HG02852 (cell line): ENCODE data around the gene KDM4C.

ENCODE experiments used
- ATAC-seq: cut with Tn5 transposase; IDR thresholded peaks from one replicate; pipeline ENCODE4 v1.9.1; 2021; ENCODE audit warnings: mild to moderate bottlenecking, moderate library complexity; ENCODE audit not compliant: unreplicated experiment

Gene KDM4C

DNA sequence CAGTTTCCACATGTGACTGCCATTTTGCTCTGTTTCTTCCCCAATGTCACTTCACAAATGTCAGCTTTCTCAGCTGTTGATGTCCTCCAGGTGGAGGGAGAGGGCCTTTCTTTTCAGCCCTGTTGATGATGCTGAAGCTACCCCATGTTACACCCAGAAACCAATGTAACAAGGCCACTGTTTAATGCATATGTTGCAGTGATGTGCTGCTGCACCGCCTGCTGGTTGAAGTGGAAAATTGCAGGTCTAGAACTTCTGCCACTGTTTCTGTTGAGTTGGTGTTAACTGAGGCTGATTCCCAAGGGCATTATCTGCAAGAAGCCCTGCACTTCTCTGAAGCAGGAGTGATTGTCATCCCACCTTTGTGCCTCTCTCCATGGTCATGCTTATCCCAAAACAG is 428.4 kb downstream of the KDM4C start:
- ATAC-seq, result no peak

DNA sequence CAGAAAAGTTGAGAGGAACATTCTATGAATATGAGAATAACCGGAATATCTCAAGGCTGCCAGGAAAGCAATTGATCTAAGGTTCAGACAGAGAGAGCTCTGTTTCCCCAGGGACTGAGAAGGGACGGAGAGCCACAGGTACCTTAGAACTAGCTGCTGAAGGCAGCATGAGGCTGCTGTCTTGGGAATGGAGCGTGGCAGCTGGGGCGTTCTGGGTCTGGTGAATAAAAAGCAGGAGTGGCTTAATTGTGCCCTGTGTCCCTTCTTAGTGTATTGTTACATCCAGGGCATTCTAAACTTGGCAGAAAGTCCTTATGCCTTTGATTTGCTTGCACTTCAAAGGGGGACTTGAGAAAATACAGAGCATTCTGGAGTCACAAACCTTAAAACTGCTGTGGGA is 434.5 kb downstream of the KDM4C start:
- no peak for ATAC-seq

DNA sequence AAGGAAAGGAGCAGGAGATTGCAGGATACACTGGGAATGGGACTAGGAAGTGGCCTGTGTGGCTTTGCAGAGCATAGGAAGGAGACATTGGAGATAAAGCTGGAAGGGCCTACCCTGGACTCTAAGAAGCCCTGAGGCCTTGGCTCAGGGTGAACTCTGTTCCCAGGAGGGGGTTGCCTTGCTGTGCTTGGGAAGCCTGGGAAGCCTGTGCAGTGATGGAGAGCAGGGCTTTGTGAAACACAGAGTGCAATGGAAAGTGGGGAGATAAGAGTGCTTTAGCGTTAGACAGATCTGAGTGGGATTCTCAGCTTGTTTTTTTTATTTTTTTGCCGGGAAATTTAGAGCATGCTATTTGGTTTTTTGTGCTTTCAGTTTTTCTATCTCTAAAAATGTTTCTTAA is 437.8 kb downstream of the KDM4C start:
- no peak for ATAC-seq

DNA sequence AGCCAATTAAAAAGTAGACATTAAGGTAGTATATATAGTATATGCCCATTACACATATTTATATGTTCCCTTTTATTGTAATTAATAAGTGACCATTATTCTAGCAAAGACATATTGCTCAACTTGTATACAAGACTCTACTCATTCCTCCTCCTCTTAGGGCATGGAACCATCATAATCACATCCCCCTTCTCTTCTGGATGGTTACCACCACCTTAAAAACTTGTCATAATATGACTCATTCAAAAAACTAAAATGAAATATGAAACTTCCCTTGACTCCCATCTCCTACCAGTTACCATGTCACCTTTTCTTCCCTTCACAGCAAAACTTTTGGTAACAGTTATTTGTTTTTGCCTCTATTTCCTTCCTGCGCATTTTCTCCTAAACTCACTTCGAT is 438.7 kb downstream of the KDM4C start:
- ATAC-seq, result no peak

DNA sequence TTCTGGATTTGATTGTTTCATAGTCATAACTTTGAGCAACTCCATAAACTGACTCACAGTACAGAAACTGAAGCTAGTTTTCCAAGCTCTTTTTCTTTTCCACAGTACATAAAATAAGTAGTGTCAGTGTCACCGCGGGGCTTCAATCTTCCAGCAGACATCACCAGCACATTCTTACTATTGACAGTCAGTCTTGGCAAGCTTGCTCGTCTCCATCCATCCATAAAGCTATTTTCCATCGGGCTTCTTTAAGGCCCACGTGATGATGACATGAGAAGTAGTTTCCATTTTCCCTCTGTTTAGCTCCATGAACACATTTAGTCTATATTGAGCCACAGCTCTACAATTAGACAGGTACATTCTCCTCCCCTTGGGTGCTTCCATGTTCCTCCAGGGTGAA is 443.4 kb downstream of the KDM4C start:
- ATAC-seq, result no peak

DNA sequence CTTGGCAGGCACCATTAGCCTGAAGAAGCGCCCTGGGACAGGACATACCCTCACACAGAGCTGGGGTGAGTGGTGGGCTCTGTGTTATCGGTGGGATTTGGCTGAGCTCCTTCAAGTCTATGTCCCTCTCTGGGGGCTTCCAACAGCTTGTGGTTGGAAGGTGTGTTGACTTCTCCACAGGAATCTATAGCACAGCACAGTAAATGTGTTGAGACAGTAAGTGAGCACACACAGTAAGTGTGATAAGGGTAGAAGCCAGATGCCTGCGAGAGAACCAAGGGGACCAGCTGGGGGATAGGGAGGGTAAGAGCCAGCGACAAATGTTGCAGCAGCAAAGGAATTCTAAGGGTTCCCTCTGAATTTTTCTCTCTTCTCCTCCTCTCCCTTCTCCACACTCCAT is 448.0 kb downstream of the KDM4C start:
- ATAC-seq, result no peak

DNA sequence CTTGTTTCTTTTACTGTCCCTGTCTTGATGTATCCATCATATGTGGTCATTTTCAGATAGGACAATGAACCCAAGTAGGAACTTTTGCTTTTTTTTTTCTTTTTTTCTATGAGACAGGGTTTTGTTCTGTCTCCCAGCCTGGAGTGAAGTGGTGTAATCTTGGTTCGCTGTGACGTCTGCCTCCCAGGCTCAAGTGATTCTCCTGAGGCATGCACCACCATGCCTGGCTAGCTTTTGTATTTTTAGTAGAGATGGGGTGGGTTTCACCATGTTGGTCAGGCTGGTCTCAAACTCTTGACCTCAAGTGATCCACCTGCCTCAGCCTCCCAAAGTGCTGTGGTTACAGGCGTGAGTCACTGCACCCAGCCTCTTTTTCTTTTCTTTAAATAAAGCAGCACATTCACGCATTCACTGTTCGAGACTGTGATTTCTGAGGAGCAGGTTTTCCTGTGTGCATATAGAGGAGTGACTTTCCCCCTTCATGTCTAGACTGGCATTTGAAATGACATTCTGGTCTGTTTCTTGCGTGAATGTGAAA is 448.5 kb downstream of the KDM4C start:
- no peak for ATAC-seq

DNA sequence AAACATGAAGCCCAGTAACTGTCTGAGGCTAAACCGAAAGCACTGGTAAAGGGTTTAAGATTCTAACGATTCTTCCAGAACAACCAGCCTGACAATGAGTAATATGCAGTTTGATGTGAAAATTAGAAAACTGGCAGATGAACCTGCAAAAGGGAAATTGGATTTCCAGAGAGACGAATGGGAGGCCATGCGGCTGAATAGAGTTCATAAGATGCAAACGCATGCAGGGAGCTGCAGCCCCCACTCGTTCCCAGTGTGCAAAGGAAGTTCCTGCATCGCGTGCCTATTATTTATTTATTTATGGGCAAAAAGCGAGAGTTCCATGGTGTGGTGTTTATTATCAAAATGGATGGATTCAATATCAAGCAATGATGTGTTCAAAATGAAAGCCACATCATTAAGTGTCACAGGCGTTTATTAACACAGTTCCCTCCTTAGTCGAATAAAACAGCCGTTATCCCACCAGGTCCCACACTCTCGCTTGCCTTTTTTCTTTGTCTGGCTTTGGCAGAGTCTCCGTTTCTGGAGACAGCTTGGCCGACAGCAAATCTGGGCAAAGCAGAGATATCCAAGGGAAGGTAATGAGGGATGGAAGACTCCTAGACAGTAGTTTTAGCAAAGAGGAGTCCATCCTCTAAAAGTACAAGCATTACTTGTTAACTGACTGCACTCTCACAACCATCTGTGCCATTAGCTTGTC is 451.4 kb downstream of the KDM4C start:
- ATAC-seq, result no peak

DNA sequence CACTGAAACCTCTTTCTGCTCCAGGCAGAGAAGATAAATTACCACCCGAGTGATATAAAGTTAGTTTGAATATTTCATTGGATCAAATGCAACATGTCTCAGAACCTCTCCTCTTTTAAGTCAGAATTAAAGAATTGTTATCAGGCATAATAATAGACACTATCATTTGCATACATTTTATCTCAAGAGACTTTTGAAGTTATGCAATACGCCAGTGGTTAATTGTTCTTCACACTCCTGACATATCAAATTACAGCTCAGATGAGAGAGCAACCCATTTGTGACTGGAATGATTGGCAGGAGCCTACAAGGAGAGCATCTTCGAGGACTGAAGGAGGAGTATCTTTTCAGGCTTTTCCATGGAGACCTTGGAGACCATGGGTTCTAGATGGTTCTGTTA is 452.2 kb downstream of the KDM4C start:
- ATAC-seq, result no peak

DNA sequence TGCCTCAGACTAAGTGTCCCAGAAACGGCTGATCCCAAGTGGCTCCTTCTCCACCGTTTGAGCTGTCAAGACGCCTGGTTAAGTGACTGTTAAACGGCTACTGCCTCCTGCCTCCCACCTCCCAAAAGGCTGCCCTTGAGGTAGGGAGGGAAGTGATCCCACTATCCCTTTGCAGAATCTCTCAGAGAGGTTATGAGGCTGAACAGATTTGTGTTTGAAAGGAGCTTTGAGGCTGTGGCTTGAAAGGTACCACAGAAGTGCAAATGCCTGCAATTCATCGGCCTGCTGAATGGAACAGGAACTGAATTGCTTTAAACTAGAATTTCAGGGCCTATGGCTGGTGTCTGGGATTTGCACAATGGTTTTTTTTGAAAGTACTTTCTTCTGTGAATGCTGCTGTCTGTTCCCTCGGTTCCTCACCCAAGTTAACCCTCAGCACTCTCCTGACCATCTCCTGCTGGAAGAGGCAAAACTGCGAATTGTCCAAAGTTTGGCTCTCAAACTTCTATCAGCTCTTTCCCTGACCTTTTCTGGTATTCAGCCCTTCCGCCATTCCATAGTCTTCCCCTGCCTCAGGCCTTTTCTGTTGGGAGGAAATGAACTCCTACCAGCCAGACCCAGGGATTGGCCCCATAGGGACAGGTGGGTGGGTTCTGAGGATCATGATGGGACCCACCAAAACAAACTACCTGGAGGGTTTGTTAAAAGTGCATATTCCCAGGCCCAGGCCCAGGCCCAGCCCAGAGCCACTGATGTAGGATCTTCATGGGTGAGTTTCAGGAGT is 453.3 kb downstream of the KDM4C start:
- ATAC-seq, result no peak

DNA sequence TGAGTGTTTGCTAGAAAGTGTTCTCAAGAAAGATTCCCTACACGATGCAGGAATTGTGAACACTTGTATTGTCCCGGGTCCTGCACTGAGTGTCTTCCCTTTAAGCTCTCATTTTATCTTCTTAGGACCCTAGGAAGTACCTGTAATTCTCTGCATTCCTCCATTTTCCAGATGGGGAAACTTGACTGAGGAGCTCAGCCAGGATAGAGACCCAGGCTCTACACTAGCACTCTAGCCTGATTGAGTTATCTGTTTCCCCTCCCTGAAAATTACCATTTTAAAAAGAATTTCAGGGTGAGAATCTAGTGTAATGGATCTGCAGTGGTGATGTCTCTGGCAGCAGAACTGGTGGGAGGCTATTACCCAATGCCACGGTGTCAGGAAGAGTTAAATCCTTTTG is 453.9 kb downstream of the KDM4C start:
- ATAC-seq, result no peak

DNA sequence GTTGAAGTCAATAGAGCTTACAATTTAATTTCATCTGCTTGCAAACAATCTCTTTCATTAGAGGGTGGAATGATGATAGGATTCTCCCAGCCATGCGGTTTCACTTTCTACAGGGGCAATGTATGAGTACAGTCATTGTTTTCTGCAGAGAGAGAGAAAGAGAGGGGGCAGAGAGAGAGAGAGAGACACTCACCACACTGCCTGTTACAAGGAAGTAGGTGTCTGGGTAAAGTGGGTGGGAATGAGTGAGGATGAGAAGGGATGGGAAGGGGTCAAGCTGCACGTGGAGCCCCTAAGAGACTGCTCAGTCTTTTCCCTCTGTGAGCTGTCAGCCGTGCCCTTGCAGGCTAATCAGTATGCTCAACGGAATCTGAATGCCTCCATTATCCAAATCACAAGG is 454.3 kb downstream of the KDM4C start:
- ATAC-seq, result no peak

DNA sequence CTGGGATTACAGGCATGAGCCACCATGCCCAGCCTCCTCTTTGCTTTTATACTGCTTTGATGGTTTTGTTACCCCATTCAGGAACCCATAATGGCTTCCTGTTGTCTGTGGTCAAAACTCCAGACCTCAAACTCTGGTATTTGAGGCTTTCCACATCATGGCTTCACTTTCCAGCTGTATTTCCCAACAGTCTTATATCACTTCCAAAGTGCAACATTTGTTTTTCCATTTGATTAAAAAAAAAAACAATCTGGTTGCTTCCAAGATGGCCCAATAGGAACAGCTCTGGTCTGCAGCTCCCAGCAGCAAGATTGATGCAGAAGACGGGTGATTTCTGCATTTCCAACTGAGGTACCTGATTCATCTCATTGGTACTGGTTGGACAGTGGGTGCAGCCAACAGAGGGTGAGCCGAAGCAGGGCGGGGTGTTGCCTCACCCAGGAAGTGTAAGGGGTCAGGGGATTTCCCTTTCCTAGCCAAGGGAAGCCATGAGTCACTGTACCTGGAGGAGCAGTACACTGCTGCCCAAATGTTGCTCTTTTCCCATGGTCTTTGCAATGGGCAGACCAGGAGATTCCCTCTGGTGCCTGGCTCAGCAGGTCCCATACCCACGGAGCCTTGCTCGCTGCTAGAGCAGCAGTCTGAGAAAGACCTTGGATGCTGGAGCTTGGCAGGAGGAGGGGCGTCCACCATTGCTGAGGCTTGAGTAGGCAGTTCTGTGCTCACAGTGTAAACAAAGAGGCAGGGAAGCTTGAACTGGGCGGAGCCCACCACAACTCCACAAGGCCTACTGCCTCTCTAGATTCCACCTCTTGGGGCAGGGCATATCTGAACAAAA is 458.4 kb downstream of the KDM4C start:
- no peak for ATAC-seq

DNA sequence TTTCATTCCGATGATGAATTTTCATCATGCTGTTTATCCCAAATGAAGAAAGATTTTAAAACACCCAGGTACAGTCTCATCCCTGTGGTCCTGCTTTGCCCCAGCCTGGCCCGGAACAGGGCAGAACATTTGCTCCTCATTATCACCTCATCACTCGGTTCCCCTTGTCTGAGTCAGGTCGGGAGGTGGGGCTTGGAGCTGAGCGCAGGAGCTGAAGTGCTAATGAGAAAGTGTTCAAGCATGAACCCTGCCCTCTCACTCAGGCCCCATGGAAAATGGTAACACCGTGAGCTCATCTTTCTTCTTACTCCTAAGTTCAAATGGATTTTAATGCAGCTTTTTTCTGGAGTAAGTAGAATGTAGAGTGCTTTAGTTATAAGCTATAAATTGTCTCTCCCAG is 466.2 kb downstream of the KDM4C start:
- ATAC-seq, result no peak
